Fibroblast of mammary gland (primary cell): Measurements from ENCODE around the gene LUZP1.

Source experiments
- DNase-seq: peaks from one replicate; pipeline ENCODE4 v3.0.0-alpha.2; 2010; ENCODE audit warnings: low read depth
- H3K4me3 ChIP-seq: 2 replicates; pipeline ENCODE4 v1.5.1; 2011; ENCODE audit warnings: low read depth, mild to moderate bottlenecking, low read length, moderate library complexity; ENCODE audit not compliant: control insufficient read depth
- CTCF ChIP-seq: conservative IDR thresholded peaks from 2 replicates; pipeline ENCODE4 v1.5.1; 2011; ENCODE audit warnings: low read depth, low read length, inconsistent platforms; ENCODE audit not compliant: control insufficient read depth, insufficient read depth

Gene LUZP1

GRCh38 chr1:23168445-23169194, at the start of gene LUZP1:
Gene LUZP1, minus strand, starts transcription at chr1:23168856.
- H3K4me3 ChIP-seq = peak within 1 kb of the TSS; percentile 91
- no peak for TF ChIP-seq CTCF
- DNase-seq = peak; percentile 88

DNA sequence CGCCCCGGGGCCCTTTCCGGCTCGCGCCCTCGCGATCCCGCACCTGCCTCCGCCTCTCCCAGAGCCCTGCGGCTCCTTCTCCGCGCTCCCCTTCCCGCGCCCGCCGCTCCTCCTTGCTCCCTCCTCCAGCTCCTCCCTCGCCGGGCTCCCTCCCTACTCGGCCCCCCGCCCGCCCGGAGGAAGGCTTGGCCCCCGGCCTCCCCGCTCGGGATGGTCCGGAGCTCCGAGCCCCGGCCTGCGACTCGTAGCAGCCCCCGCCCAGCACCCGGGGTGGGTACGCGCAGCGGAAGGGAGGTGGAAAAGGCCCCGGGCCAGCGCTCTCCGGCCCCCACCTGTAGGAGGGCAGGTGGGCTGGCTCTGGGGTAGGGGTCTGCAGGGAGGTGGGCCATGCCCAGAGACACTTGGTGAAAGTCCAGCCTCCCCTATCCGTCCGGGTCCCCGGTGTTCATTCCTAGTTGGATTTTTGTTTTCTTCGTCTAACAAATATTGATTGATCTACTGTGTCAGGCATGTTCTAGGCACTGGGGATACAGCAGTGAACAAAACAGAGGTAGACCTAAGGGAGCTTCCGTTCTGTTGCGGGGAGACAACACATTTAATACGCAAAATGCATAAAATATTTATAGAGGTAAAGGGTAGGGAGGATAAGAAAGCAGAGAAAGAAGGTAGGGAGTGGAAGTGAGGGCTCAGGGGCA, 48.9 kb upstream of the LUZP1 start, which contains the start of gene HTR1D:
HTR1D (minus strand) TSS at position 82 of the 695 bp plus-strand sequence. CDS start 23,283 bp downstream, outside the sequence.
- DNase-seq = no peak
- no peak for TF ChIP-seq CTCF
- H3K4me3 ChIP-seq = no peak within 1 kb of the TSS

DNA sequence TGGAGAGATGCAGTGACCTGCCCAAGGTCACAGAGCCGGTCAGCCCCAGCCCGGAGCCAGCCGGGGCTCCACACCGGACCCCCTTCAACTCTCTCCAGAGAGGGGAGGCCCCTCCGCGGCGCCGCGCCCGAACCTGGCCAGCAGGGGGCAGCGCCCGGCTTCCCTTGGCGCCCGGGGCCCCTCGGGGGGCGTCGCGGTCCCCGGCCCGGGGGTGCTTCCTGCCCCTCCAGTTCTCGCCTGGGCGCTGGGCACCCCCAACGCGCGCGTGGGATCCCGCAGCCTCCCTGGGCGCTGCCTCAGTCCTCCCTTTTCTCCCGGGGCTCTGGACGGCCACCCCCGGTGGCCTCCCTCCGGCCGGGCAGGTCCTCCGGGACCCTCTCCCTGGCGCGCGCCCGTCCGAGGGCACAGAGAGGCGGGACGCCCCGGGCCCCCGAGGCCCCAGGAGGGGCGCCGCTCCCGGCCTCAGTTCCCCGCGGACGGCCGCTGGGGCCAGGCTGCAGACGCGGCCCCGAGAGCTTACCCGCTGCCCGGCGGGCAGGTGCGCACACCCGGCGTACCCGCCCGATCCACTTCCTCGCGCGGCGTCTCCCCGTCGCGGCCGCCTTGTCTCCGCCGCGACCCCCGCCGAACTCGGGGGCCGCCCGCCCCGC, 48.2 kb upstream of the LUZP1 start:
- TF ChIP-seq CTCF = no peak
- no peak overlapping the region for H3K4me3 ChIP-seq
- no peak for DNase-seq

DNA sequence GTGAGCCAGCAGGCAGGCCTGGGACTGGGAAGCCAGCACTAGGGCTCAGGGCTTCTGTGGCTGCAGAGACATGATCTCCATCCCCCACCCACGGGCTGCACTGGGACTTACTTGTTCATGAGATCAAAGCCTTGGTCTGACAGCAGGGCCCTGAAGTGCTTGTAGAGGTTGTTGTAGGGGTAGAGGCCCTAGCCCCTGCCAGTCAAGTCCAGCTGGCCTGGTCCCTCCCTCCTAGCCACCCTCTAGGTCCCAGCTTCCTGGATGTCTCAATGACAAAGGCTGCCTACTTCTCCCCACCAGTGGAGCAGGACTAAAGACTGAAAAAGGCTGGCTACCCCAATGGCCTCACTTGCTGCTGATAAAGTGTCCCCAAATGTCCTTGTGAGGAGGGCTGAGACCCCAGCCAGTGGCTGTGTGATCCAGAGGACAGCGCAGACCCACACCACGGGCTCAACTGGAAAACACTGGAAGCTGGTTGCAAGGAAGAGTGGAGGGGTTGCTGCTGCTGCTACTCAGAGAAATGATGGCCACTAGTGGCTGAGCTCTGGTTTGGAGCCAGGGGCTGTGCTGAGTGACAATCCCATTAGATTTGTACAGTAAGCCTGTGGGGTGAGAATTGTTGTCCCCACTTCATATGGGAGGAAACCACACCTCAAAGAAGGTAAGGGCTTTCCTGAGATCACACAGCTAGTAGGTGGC, 47.2 kb upstream of the LUZP1 start:
- TF ChIP-seq CTCF = no peak
- no peak for DNase-seq
- no peak overlapping the region for H3K4me3 ChIP-seq

GRCh38 chr1:23215291-23215690, 46.6 kb upstream of the LUZP1 start:
- no peak for TF ChIP-seq CTCF
- no peak overlapping the region for H3K4me3 ChIP-seq
- no peak for DNase-seq

DNA sequence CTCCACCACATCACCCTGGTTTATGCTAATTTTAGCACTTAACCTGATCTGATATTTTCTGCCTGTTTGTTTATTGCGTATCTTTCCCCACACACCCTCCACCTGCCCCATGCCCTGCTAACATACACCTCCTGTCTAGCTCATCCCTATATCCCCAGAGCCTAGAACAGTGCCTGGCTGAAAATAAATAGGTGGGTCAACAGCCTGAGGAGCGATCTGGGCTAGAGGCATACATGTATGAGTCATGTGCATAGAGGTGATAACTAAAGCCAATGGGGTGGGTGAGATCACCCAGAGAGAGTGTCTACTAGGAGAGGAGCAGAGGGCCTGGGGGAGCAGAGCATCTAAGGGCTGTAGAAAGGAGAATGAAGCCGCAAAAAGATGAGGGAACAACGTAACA, 46.0 kb upstream of the LUZP1 start:
- DNase-seq = peak; percentile 21
- no peak overlapping the region for H3K4me3 ChIP-seq
- no peak for TF ChIP-seq CTCF
